Measurements from ENCODE around the gene WFIKKN1.

Gene WFIKKN1

DNA sequence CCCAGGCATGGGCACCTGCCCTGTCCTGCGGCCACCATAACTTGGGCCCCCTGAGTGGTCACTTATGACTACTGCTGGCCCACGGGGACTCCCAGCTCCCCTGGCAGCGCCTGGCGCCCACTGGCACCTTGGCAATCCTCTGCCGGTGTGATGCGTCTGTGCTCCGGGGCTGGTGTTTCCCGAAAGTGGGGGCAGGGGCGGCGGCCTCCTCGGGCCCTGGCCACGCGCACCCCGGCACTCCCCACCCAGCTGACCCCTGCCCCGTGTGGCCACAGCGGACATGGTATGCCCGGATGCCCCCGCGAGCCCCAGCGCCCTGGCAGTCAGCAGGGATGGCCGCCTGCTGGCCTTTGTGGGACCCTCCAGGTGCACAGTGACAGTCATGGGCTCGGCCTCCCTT, 26.7 kb downstream of the WFIKKN1 start:
- no peak for DNase-seq (ENCODE audit: low read depth in 2 of 2)

- DNase-seq (ENCODE audit: low read depth in 2 of 2) = no peak
Measured at GRCh38 chr16:658679-659571, 28.1 kb downstream of the WFIKKN1 start.

DNA sequence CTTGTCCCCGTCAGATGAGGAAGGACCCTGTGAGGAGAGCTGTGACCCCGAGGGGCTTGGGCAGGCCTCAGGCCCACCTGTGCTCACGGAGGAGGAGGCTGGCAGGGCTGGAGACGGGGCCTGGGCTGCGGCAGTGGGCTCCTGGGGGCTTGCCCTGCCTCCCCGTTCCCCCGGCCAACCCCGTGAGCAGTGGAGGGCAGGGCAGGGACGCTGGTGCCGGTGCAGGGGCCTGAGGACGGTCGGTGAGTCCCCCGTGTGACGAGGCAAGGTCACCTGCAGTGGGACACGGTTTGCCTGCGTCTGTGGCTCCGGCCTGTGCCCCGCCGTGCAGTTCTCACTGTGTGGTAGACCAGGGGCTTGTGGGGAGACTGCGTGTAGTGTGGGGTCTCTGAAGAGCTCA, 28.8 kb downstream of the WFIKKN1 start:
- no peak for DNase-seq (ENCODE audit: low read depth in 2 of 2)

DNA sequence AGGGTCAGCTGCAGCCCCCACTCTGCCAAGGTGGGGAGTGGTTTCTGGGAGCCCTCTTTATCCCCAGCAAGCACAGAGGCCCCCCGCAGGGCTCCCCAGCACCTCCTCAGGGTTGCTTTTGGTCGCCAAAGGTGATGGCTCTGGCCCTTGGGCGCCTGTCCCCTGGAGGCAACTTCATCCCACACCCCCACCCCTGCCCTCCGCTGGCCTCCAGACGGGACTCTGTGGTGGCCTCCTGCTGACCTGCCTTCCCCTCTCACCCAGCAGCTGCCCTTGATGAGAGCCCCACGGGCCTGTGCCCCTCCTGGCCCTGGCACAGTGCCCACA, 29.3 kb downstream of the WFIKKN1 start:
- no peak for DNase-seq (ENCODE audit: low read depth in 2 of 2)

GRCh38 chr16:660459-661183, 29.8 kb downstream of the WFIKKN1 start:
- DNase-seq (ENCODE audit: low read depth in 2 of 2) = peak in 1 of 2 donors; percentile 34

- DNase-seq (ENCODE audit: low read depth in 2 of 2) = no peak
Measured at GRCh38 chr16:661184-661821, 30.5 kb downstream of the WFIKKN1 start.

DNA sequence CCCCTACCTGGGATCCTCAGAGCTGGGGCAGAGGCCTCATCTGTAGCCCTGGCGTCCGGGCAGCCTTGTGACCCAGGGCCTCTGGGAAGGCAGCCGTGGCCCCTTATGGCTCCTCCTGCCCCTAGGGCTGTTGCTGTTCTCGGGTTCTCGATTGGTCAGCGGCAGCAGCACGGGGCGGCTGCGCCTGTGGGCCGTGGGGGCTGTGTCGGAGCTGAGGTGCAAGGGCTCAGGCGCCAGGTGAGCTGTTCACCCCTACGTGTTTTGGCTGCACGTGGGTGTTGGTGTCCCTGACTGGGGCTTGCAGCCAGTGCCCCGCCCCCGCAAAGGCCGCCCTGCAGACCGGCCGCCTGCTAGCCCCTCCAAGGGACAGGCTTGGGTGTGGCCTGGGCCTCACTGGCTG, 31.3 kb downstream of the WFIKKN1 start:
- DNase-seq (ENCODE audit: low read depth in 2 of 2) = no peak

- DNase-seq (ENCODE audit: low read depth in 2 of 2) = no peak
Measured at GRCh38 chr16:662597-662996, 31.8 kb downstream of the WFIKKN1 start.

DNA sequence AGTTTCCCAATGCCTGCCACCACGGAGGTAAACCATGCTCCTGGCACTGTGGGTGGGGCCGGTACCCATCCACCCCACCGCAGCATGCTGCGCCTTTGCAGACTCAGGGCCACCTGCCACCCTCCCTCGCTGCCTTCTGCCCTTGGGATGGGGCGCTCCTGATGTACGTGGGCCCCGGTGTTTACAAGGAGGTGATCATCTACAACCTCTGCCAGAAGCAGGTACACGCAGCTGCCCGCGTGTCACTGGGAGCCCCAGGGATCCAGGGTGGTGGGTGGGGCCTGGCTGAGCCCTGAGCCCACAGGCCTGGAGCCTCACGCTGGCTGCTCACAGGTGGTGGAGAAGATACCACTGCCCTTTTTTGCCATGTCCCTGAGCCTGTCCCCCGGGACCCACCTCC, 35.8 kb downstream of the WFIKKN1 start:
- no peak for DNase-seq (ENCODE audit: low read depth in 2 of 2)

- DNase-seq (ENCODE audit: low read depth in 2 of 2) = no peak
Measured at GRCh38 chr16:667113-667779, 36.5 kb downstream of the WFIKKN1 start.

DNA sequence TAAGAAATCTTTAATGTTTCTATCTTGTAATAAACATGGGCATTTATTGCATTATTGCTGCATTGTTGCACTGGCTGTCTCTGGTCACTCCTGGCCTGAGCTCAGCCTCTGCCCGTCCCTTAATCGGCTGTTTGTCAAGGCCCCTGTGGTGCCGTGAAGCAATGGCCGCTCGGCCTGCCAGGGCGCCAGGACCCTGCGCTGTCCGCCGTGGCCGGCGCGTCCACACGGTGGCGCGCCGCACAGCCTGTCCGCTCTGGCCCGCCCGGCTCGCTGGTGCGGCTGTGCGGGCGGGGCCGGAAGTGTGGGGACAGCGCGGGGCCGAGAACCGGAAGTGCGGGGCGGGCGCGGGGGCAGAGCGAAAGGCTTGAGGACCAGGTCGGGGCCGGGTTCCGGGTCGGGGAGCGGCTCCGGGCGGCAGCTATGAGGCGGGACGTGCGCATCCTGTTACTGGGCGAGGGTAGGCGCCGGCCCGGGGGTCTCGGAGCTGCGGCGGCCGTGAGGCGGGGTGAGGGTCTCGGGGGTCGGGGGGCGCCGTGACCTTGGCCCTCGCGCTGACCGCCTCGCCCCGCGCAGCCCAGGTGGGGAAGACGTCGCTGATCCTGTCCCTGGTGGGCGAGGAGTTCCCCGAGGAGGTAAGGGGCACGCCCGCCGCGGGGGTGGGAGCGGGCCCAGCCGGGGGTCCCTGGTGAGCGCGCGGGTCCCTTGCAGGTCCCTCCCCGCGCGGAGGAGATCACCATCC, 37.2 kb downstream of the WFIKKN1 start, which contains the start of gene RHOT2:
Gene RHOT2 (plus strand): TSS at position 353 of the 739 bp plus-strand sequence. CDS start 68 bp downstream, at position 421.
- DNase-seq (ENCODE audit: low read depth in 2 of 2) = peak; percentile 77 to 86

DNA sequence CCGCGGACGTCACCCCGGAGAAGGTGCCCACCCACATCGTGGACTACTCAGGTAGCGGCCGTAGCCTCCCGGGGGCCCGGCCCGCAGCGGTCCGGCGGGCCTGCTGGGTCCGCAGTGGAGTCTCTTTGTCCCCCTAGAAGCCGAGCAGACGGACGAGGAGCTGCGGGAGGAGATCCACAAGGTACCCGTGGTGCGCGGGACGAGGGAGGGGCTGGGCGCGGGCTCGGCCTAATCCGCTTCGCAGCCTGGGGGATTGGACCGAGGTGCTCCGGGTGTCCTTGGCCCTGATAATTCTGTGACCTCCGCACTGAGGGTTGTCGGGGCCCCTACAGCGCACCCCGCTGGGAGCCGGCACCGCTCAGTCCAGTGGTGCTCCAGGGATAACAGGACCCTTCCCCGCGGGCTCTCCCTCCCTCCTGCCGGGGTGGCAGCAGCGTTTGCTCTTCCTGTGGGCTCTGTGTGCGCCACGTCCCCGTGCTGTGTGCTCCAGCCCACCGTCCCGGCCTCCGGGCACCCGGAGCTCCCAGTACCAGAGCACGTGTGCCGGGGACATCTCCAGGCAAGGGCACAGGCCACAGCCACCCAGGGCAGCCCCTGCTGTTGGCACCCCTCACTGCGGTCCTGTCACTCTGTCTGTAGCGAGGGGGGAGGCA, 37.9 kb downstream of the WFIKKN1 start:
- DNase-seq (ENCODE audit: low read depth in 2 of 2) = no peak

DNA sequence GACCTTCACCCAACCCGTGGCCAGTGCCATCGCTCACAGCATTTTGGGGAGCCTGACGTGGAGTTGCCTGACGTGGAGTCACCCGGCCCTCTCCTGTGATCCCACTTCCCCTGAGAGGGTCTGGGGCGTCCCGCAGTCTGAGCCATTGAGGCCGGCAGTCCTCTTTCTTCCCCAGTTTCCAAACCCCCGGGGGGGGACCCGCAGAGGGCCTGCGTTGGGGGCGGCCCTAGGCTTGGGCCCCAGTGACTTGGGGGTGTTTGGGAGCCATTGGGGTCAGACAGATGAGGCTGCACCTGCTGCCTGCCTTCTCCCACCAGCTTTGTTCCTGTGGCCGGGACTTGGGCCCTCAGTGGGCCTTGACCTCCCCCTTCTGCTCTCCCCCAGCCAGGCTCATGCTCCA, 38.9 kb downstream of the WFIKKN1 start:
- no peak for DNase-seq (ENCODE audit: low read depth in 2 of 2)

GRCh38 chr16:670485-671352, 39.9 kb downstream of the WFIKKN1 start:
- DNase-seq (ENCODE audit: low read depth in 2 of 2) = no peak

DNA sequence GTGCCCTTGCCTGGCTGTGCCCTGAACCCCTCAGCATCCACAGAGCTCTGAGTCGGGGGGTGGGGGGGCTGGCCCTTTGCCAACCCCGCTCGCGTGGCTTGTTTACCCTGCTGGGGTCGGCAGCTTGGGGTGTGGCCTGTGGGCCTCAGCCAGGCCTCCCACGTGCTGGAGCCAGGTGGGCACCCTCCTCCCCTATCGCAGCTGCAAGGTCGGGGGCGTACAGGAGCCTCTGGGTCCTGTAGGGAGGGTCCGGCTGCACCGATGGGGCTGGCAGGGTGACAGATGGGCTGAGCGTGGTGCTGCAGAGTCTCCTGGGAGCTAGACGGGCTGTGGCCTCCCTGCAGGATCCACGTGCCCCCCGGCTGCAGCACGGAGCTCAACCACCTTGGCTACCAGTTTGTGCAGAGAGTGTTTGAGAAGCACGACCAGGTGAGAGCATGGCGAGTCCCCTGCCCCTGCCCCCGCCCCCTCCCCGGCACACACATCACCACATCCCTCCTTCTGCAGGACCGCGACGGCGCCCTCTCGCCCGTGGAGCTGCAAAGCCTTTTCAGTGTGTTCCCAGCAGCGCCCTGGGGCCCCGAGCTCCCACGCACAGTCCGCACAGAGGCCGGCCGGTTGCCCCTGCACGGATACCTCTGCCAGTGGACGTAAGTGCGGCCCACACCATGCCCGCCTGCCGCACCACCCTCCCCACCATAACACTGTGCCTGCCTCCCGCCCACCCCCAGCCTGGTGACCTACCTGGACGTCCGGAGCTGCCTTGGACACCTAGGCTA, 40.8 kb downstream of the WFIKKN1 start:
- no peak for DNase-seq (ENCODE audit: low read depth in 2 of 2)

DNA sequence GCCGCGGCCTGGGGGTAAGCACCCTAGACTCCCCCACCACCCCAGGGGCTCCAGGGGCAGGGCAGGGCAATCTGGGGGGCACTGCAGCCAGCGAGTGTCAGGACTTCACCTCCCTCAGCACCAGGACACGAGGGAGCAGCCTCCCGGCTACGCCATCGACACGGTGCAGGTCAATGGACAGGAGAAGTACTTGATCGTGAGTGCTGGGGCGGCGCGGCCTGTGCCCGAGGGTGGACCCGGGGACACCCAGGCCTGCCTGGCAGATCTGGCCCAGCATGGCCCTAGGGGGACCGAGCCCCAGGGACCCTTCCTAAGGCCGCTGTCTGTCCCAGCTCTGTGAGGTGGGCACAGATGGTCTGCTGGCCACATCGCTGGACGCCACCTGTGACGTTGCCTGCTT, 41.6 kb downstream of the WFIKKN1 start:
- no peak for DNase-seq (ENCODE audit: low read depth in 2 of 2)

GRCh38 chr16:672851-673250, 42.1 kb downstream of the WFIKKN1 start:
- DNase-seq (ENCODE audit: low read depth in 2 of 2) = no peak

GRCh38 chr16:673399-673991, 42.7 kb downstream of the WFIKKN1 start:
- DNase-seq (ENCODE audit: low read depth in 2 of 2) = no peak

All from activated CD8-positive, alpha-beta memory T cell treated with anti-CD3 and anti-CD28 coated beads for 4 hours (primary cell).